ENCODE results near the gene RALGAPB. TPM values are rescaled to one million over a fixed set of nuclear protein-coding genes. Genes with fewer than 3 reads are reported as not detected.

RALGAPB gene
- polyA plus RNA-seq, 1 of the 3 experiments (the other 2 are of a cell fraction), result 10.8 TPM

GRCh38 chr20:38623061-38623460 is 150.4 kb downstream of the RALGAPB start:
- no peaks in the 10 kb centered on the region for H3K4me1 ChIP-seq (ENCODE audit: control insufficient read depth in 1 of 2, insufficient read depth in 2 of 2, low read depth in 1 of 2, low read length in 1 of 2)
- no peaks in the 10 kb centered on the region for H3K36me3 ChIP-seq (replicated peaks in 1 of 2; ENCODE audit: control insufficient read depth in 1 of 2, insufficient read depth in 2 of 2, low read length in 1 of 2)
- H3K27ac ChIP-seq (ENCODE audit: low read depth in 2 of 2, low read length in 1 of 2), result no peak overlapping the region
- no peak for DNase-seq
- no peak overlapping the region for H2AFZ ChIP-seq (ENCODE audit: low read depth)
- H4K20me1 ChIP-seq (ENCODE audit: insufficient read depth), result no peaks in the 10 kb centered on the region
- H3K9ac ChIP-seq, result no peak overlapping the region
- no peak overlapping the region for H3K4me2 ChIP-seq
- H3K27me3 ChIP-seq (ENCODE audit: insufficient read depth), result no peaks in the 10 kb centered on the region
- TF ChIP-seq PBX3 (IDR thresholded peaks at IDR 0.05) (no peak), RAD21 (IDR thresholded peaks at IDR 0.05; ENCODE audit: low read length) (no peak), RXRA (IDR thresholded peaks at IDR 0.05; ENCODE audit: borderline replicate concordance, low read depth) (no peak), USF2 (IDR thresholded peaks at IDR 0.05; ENCODE audit: borderline replicate concordance, low read depth, low read length) (no peak), SIN3A (IDR thresholded peaks at IDR 0.05; ENCODE audit: borderline replicate concordance, low read depth, low read length) (no peak), USF1 (IDR thresholded peaks at IDR 0.05; ENCODE audit: borderline replicate concordance, low read depth) (no peak), MAX (IDR thresholded peaks at IDR 0.05; ENCODE audit: low read depth) (no peak), ZBTB33 (IDR thresholded peaks at IDR 0.05; ENCODE audit: borderline replicate concordance, low read depth) (no peak), FOXJ3 (CRISPR knock-in tag; IDR thresholded peaks at IDR 0.05) (no peak), GATA2 (CRISPR knock-in tag; IDR thresholded peaks at IDR 0.05) (no peak), EZH2phosphoT487 (IDR thresholded peaks at IDR 0.05; ENCODE audit: borderline replicate concordance, low read depth) (no peak), EP300 (IDR thresholded peaks at IDR 0.05; ENCODE audit: borderline replicate concordance in 1 of 2, low read depth in 1 of 2, low read length in 1 of 2) (no peak), TCF12 (IDR thresholded peaks at IDR 0.05) (no peak), IRF3 (IDR thresholded peaks at IDR 0.05; ENCODE audit: low read depth, low read length) (no peak), ELF1 (IDR thresholded peaks at IDR 0.05) (no peak), FOSL2 (IDR thresholded peaks at IDR 0.05; ENCODE audit: borderline replicate concordance, low read depth) (no peak), JUND (IDR thresholded peaks at IDR 0.05) (no peak), MXI1 (IDR thresholded peaks at IDR 0.05; ENCODE audit: low read depth, low read length) (no peak), SMC3 (IDR thresholded peaks at IDR 0.05; ENCODE audit: low read depth, low read length) (no peak)
- H3K79me2 ChIP-seq (ENCODE audit: insufficient read depth), result no peaks in the 10 kb centered on the region
- no peaks in the 10 kb centered on the region for H3K9me3 ChIP-seq
- H3K9me2 ChIP-seq, result no peaks in the 10 kb centered on the region
- no peak overlapping the region for H3K4me3 ChIP-seq (ENCODE audit: low read depth in 2 of 2, low read length in 1 of 2)
- 66% methylated on average over 3 of the region's 4 CpGs for WGBS (ENCODE audit: low lambda C conversion rate)
- ChIA-PET POLR2A (no interaction called here), CTCF (interaction anchor here (1.8 kb wide), 1 partner anchor 10 kb away, joined by 8 read pairs; no protein-coding TSS in a partner anchor)
- H3F3A ChIP-seq (replicated peaks; ENCODE audit: insufficient read depth), result no peaks in the 10 kb centered on the region

Measured in SK-N-SH (cell line).